Posterior vena cava (tissue), 2 donors: Measurements from ENCODE around the gene SMG6. TPM values are rescaled to one million over a fixed set of nuclear protein-coding genes. Genes with fewer than 3 reads are reported as not detected.
"Not testable (repeated sequence)": the region's sequence is repeated elsewhere in the genome, so short reads cannot be mapped to it uniquely, and the experiment has no call there.

Experiments
- DNase-seq: peaks from one replicate; pipeline ENCODE4 v3.0.0-alpha.2; 2020; ENCODE audit warnings: low spot score
- intact Hi-C, 2 donors: fragments of 100-400 bp; cut with DNase I; formaldehyde crosslinking; loops; one replicate each; pipeline versions ENCODE4 v1.14.1 to v1.14.2; 2022 to 2023
- total RNA-seq, 2 donors: library from RNA; stranded (reverse); fragmentation: NEBNext Ultra II Directional; extraction: Animal tissue kit (Norgen Biotek cat#: 25700); gene quantifications; one replicate each; pipeline ENCODE4 v1.2.1, GENCODE V29; 2021
- donor health status: DM: yes; HTN: yes; CAD: no.
- donor health status: DM: yes; HTN: yes; CAD: no.

Gene SMG6
- total RNA-seq, 2 donors from 2014 or later, result 36.2 to 43.8 TPM

DNA sequence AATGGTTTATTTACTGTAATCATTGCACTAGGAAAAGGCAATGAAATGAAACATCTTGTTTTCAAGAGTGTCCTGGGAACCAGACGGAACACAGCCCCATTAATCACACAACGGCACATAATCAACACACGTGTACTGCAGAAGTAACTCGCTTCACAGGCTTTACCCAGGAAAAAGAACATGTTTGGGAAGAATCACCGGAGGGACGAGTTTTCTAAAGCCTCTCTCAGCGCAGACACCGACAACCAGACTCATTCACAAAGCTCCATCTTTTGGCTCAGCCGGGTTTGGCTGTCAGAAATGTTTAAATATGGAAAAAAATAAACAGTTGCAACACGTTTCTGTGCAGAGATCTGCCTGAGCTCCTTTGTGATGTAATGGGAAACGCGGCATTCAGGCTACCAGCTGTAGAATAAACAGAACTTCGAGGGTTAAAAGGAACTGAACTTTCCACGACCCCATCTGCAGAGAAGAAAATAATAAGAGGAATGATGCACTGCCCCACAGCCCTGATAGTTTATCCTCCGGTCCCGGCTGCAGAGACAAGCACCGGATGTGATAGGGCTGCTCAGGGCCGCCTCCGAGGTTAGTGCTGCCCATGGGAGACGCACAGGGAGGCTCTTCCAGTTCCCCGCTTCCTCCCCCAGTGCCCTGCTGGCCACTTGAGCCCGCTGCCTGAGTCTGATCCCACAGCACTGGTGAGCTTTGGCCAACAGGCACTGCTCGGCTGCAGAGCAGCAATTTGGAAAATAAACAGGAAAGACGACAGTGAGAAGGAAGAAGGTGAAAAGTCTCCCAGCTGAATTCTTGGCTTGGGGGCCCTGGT is 128.9 kb downstream of the SMG6 start:
- intact Hi-C loops, result loop anchor here (5.0 to 10.0 kb wide), 3 partner anchors 38 to 112 kb away; no protein-coding TSS in a partner anchor
- peak; percentile 90 for DNase-seq

DNA sequence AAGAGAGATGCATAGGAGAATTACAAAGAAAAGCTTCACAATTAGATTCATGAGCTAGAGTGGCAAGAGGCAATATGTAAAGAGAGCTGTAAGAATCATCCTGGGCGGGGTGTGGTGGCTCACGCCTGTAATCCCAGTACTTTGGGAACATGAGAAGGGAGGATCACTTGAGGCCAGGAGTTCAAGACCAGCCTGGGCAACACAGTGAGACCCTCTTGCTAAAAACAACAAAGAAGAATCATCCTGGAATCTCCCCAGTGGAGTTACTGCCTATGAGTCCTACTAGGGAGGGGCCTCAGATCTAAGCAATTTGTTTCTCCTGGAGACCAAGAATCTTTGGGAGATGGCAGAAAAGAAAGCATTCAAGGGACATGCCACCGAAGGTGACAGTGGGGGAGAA is 129.6 kb downstream of the SMG6 start:
- no peak for DNase-seq
- intact Hi-C loops, result loop anchor here in 1 of 2 donors (10.0 kb wide), 1 partner anchor 61 kb away; no protein-coding TSS in a partner anchor

DNA sequence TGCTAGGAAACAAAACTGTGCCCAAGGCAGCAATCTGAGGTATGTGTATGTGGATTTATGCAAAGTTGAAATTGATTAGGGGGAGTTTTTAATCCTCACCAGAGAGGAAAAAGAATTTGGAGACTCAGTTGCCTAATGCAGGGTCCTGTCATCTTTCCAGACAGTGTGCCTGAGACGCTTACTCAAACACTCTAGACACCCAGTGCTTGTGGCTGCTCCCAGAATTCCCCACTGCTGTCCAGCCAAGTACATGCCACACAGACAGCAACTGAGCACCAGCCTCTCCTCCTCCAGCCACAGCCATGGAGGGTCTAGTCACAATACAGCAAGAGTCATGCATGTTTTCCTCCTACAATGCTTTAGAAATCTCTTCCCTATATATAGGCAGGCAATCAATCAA is 130.6 kb downstream of the SMG6 start:
- intact Hi-C loops, result loop anchor here in 1 of 2 donors (10.0 kb wide), 1 partner anchor 62 kb away; no protein-coding TSS in a partner anchor

DNA sequence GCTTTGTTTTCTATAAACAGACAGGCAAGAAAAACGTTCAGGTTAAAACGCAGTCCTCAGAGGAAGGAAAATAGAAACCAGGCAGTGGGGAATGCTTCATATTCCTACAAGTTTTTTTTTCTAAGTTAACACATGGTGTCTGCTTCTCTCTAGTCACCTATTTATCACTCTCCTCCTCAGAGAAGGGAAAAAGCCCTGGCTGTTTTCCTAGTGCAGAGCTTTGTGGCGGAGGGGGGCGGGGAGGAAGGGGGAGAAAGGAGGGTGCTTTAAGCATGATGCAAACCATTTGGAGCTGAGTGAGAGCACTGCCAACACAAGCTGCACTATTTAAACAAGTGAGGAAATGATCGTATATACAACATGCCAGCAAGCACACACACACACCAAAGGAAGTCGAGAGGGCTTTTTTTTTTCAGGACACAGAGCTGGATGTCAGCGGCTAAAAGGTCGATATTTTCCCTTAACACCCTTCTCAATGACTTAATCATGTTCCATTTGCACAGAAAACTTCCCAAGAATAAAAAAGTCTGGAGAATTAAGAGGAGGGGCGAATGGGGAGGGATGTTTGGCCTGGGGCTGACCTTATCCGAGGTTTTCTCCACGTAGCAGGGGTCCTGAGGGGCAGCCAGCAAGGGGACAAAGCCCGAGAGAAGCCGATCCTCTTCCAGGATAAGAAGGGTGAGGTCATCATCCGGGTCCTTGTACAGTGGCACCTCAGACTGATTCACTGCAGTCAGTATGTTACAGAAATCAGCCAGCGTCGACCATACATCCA is 131.3 kb downstream of the SMG6 start:
- peak; percentile 89 for DNase-seq

More for the DNA sequence above, 130.6 kb downstream of the SMG6 start:
- DNase-seq, result no peak

DNA sequence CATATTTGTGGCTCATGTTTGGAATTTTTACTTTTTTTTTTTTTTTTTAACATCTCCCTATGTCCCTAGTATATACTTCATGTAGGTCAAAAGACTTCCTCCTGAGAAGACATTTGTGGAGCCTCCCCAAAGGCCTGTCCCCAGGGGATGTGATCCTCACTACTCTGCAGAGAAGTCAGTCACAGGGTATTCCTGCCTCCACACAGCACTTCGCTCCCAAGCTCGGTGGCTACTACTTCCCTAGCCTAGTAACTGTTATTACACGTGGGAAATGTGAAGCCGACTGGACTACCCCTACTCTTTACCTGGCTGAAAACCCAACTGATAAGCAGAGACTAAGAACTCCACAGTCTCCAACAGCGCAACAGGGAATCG is 131.9 kb downstream of the SMG6 start:
- intact Hi-C loops, result loop anchor here in 1 of 2 donors (10.0 kb wide), 1 partner anchor 63 kb away; no protein-coding TSS in a partner anchor
- DNase-seq, result no peak

More for the DNA sequence above, 131.3 kb downstream of the SMG6 start:
- intact Hi-C loops, result loop anchor here in 1 of 2 donors (10.0 kb wide), 1 partner anchor 63 kb away; no protein-coding TSS in a partner anchor

DNA sequence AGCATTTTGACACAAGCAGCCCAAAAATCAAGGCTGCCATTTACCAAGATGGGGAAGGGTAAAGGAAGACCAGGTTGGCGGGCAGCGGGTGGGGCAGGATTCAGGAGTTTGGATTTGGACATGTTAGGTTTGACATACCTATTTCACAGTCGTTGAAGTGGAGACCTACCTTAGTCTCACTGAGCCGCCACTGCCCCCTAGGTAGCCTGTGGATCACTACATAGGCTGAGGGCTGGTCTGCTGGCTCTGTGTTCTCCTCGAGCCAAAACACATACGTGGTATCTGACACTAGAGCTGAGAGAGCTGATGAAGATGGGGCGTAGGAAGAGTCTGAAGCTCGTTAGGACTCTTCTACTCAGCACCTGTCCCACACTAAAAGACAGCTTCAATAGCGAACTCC is 133.6 kb downstream of the SMG6 start:
- intact Hi-C loops, result loop anchor here in 1 of 2 donors (10.0 kb wide), 1 partner anchor 65 kb away; no protein-coding TSS in a partner anchor
- no peak for DNase-seq

DNA sequence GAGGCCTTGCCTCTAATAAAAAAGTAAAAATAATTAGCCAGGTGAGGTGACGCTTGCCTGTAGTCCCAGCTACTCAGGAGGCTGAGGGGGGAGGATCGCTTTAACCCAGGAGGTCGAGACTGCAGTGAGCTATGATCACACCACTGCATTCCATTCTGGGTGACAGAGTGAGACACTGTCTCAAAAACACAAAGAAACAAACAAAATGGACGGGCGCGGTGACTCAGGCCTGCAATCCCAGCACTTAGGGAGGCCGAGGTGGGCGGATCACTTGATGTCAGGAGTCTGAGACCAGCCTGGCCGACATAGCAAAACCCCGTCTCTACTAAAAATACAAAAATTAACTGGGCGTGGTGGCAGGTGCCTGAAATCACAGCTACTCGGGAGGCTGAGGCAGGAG is 137.9 kb downstream of the SMG6 start:
- intact Hi-C loops, result loop anchor here in 1 of 2 donors (10.0 kb wide), 1 partner anchor 71 kb away; no protein-coding TSS in a partner anchor

DNA sequence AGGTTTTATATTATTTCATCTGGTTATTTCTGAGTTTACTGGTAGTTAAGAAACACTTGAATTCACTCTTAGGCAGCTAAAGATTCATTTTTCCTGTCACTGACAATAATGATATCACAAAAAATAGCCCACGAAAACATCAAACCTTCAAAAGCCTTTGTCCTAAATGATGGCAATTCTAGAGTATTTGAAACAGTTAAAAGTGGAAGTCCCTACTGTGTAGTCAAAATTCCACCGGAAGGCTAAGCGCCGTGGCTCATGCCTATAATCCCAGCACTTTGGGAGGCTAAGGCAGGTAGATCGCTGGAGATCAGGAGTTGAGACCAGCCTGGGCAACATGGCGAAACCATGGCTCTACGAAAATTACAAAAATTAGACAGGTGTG is 145.2 kb downstream of the SMG6 start:
- intact Hi-C loops, result no loop called here
- no peak for DNase-seq

More for the DNA sequence above, 137.9 kb downstream of the SMG6 start:
- DNase-seq, result not testable (repeated sequence)

DNA sequence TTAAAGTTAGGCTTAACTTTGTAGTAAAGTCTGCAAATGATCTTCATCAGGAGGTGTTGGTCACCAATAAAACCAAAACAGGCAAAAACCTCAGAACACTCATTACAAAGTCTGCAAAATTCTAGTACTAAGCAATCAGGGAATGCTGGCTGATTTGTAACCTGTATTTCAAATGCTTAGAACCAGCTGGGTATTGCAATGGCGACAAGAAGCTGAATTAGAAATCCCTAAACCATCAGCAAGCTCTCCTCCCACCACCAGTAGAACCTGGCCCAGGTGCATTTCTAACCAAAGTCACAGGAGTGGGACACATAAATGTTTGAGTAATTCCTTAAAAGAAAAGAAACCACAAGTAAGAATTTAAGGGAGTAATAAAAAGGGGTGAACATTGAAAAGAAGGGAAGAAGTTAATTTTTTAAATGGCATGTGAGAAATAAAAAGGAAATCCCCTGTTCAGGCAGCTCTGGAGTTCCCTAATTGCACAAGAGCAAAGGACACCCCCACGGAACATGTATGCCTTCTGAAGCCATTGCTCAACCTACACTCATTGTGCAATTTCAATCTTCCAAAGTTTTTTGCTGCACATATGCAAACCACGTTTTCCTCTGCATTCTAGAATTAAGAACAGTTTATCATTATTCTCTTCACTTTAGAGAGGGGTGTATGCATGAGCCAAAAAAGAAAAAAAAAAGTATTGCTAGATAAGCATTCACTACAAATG is 145.8 kb downstream of the SMG6 start:
- no peak for DNase-seq

DNA sequence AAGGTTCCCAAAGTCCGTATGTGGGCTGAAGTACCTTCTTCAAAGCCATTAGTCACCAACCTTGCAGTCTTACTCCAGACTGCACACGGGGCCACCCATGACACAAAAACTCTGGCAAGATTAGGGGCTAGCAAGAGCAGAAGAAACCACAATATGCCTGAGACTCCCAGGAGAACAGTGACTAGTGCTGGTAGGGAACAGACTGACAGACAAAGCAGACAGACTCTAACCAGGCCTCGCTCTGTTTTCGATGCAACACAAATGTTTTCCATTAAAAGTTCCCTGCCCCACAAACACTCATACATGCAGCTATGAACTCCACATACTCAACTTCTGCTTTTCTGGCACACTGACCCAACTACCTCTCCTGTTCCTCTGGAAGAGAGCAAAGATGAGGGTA is 146.5 kb downstream of the SMG6 start:
- DNase-seq, result no peak
- intact Hi-C loops, result no loop called here

More for the DNA sequence above, 145.8 kb downstream of the SMG6 start:
- intact Hi-C loops, result no loop called here

DNA sequence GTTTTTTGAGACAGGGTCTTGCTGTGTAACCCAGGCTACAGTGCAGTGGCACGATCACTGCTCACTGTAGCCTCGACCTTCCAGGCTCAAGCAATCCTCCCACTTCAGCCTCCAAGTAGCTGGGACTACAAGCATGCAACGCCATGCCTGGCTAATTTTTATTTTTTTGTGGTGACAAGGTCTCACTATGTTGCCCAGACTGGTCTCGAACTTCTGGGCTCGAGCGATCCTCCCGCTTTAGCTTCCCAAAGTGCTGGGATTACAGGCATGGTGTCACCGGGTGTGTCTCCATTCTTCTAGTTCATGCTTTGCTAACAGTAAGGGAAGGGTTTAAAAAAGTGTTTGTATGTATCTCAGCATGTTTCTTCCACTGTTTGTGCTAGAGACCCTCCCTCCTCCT is 146.9 kb downstream of the SMG6 start:
- intact Hi-C loops, result no loop called here
- DNase-seq, result no peak

DNA sequence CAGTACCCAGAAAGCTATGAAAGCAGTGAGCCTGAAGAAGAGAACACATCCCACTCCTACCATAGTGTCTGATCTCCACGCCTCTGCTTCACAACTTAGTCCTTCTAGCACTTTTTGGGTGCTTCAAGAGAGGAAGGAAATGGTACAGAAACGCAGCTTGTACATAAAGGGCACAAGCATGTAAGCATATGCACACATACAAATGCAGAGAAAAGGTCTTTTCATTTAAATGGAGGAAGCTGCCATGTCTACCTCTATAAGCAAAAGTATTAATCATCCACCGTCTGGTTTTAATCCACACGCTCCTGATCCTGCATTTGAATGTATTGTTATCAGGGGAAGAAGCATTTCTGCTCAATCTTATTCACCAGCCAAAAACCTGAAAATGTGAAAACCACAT is 148.0 kb downstream of the SMG6 start:
- intact Hi-C loops, result no loop called here

DNA sequence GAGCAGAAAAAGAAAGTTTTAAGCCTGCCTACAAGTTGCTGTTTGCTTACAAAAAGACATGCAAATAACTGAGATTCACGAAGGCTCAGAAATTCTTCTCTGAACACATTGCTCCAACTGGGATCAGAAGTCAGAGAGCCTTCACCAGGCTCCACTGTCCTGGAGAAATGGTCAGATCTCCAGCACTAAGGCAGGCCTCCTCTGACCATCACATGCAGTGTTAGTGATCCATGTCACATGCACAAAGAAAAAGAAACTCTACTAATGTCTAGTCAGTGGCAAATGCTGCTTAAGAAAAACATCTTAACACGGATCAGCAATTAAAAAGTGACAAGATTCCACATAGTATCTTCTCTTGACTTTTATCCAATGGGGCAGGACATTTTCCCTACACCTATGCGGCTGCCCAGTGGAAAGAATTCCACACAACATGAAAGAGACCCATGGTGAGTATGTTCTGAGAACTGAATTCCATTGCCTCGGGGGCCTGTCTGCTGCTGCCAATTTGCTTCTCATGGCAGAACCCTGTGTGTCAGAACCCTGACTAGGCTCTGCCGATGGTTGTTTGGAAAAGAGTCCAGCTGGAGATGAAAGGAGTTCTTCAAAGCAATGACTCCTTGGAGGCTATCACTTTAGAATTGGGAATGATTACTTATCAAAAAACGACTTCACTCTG is 152.1 kb downstream of the SMG6 start:
- DNase-seq, result no peak
- intact Hi-C loops, result no loop called here

More for the DNA sequence above, 148.0 kb downstream of the SMG6 start:
- DNase-seq, result no peak

DNA sequence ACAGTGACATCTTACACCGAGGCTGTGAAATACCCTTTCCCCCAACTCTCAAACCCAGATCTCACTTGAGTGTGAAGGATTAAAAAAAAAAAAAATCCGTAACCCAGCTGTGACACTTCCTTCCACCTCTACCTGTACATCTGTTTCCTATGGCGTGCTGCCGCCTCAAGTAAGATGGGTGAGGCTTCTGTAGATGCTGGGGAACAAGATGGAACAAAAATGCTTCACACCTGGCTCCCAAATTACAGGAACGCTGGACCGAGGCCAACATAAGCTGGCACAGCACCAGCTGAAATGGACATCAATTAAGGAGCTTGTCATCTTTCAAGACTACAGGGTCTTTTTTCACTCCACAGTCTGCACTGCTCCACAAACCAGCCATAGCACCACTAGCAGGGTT is 152.8 kb downstream of the SMG6 start:
- intact Hi-C loops, result no loop called here
- no peak for DNase-seq

DNA sequence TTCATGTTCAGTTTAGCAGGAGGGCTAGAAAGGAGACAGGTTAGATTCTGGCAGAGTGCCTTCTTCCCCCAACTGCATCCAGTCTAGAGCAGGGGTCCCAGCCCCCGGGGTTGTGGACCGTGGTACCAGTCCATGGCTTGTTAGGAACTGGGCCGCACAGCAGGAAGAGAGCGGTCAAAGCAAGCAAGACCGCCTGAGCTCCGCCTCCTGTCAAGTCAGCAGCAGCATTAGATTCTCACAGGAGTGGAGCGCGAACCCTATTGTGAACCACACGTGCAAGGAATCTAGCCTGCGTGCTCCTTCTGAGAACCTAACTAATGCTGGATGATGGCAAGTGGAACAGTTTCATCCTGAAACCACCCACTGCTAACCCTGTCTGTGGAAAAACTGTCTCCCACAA is 153.7 kb downstream of the SMG6 start:
- intact Hi-C loops, result no loop called here
- no peak for DNase-seq

DNA sequence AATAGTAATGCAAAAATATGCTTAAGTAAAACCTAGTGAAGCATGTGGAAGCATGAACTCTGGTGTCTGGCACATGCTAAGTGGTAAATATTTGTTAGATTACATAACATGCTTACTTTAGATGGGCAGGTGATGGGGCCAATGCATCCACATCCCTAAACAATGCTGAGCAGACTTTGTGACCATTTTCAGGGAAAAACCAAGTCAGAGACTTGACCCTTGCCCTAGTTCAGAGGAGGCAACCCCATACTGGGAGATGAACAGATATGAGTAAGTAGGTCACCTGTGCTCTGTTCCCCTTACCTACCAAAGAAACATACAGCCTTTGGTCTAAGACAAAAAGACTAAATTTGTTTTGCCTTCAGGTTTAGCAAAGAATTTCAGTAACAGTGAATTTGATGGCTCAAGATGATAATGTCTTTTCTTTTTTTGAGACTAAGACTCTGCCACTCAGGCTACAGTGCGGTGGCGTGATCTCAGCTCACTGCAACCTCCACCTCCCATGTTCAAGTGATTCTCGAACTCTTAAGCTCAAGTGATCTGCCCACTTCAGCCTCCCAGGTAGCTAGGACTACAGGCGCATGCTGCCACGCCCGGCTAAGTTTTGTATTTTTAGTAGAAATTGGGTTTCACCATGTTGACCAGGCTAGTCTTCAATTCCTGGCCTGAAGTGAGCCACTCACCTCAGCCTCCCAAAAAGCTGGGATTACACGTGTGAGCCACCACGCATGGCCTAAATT is 157.3 kb downstream of the SMG6 start:
- DNase-seq, result no peak
- intact Hi-C loops, result no loop called here

DNA sequence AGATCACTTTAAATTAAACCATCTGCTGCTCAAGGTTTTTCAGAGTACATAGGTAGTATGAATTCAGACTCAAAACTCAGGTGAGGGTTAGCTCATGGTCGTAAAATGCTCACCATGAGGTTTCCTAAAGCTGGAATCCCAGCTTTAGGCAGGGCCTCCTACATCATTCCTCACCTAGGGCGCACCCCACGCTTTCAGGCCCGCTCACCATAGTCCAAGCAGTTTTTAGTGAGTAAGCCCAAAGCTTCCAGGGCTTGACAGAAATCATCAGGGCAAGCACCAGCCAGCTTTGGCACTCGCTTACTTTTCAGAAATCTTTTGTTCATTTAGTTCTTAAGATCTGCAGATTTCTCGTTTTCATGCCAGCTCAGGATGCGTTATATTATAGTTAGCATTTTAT is 158.9 kb downstream of the SMG6 start:
- DNase-seq, result no peak

DNA sequence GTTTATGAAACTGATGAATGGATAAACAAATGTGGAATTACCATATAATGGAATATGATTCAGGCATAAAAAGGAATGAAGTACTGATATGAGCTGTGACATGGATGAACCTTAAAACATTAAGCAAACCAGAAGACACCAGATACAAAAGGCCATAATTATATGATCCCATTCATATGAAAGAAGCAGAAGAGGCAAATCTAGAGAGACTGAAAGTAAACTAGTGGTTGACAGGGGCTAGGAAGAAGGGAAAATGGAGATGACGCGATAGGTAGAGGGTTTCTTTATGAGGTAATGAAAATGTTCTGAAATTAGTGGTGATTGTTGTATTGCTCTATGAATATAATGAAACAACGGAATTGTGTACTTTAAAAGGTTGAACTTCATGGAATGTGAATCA is 160.3 kb downstream of the SMG6 start:
- intact Hi-C loops, result no loop called here
- no peak for DNase-seq

More for the DNA sequence above, 158.9 kb downstream of the SMG6 start:
- intact Hi-C loops, result no loop called here
